Astrocyte (in vitro differentiated cells and primary cell): ENCODE results near the gene EYS. TPM values are rescaled to one million over a fixed set of nuclear protein-coding genes. Genes with fewer than 3 reads are reported as not detected.

Experiments used
- DNase-seq: peaks from one replicate; pipeline ENCODE4 v3.0.0-alpha.2; 2010; ENCODE audit warnings: low read depth
- FAIRE-seq: peaks from 2 replicates; lab custom pipeline; 2011; peaks lifted over from hg19 to GRCh38; lab: Jason Lieb, UNC
- H2AFZ ChIP-seq: 2 replicates; pipeline ENCODE4 v1.6.0; 2012; ENCODE audit warnings: low read depth, low read length, inconsistent platforms
- H3K27ac ChIP-seq: 2 replicates; pipeline ENCODE4 v1.5.1; 2011; ENCODE audit warnings: low read depth, low read length, inconsistent platforms
- H3K27me3 ChIP-seq: 2 replicates; pipeline ENCODE4 v1.6.0; 2011; ENCODE audit warnings: low read length, inconsistent platforms; ENCODE audit not compliant: insufficient read depth
- H3K36me3 ChIP-seq: 2 replicates; pipeline ENCODE4 v1.5.1; 2011; ENCODE audit warnings: low read length, inconsistent platforms; ENCODE audit not compliant: insufficient read depth
- H3K4me1 ChIP-seq: 2 replicates; pipeline ENCODE4 v1.5.1; 2011; ENCODE audit warnings: low read length, inconsistent platforms; ENCODE audit not compliant: insufficient read depth
- H3K4me2 ChIP-seq: 2 replicates; pipeline ENCODE4 v1.6.0; 2012; ENCODE audit warnings: low read length, inconsistent platforms
- H3K4me3 ChIP-seq: 2 replicates; pipeline ENCODE4 v1.5.1; 2011; ENCODE audit warnings: low read depth, mild to moderate bottlenecking, low read length, inconsistent platforms; ENCODE audit not compliant: insufficient read depth
- H3K79me2 ChIP-seq: 2 replicates; pipeline ENCODE4 v1.6.0; 2012; ENCODE audit warnings: mild to moderate bottlenecking, low read length, inconsistent platforms; ENCODE audit not compliant: insufficient read depth
- H3K9ac ChIP-seq: 2 replicates; pipeline ENCODE4 v1.6.0; 2012; ENCODE audit warnings: mild to moderate bottlenecking, low read length, inconsistent platforms
- H3K9me3 ChIP-seq: 2 replicates; pipeline ENCODE4 v1.5.1; 2012; ENCODE audit warnings: low read depth, mild to moderate bottlenecking, low read length, inconsistent platforms; ENCODE audit not compliant: insufficient read depth
- H4K20me1 ChIP-seq: 2 replicates; pipeline ENCODE4 v1.6.0; 2012; ENCODE audit warnings: low read length, inconsistent platforms; ENCODE audit not compliant: insufficient read depth
- H3K27ac Mint-ChIP-seq: one replicate; pipeline ENCODE4 v1.8.0; 2021; ENCODE audit warnings: mild to moderate bottlenecking, mixed read lengths; ENCODE audit not compliant: unreplicated experiment
- H3K27me3 Mint-ChIP-seq: one replicate; pipeline ENCODE4 v1.8.0; 2021; ENCODE audit warnings: low read depth, mixed read lengths; ENCODE audit not compliant: unreplicated experiment
- H3K36me3 Mint-ChIP-seq: one replicate; pipeline ENCODE4 v1.8.0; 2021; ENCODE audit warnings: low read depth, mixed read lengths; ENCODE audit not compliant: unreplicated experiment
- H3K4me1 Mint-ChIP-seq: one replicate; pipeline ENCODE4 v1.8.0; 2021; ENCODE audit warnings: low read depth, mixed read lengths; ENCODE audit not compliant: unreplicated experiment
- H3K4me3 Mint-ChIP-seq: one replicate; pipeline ENCODE4 v1.8.0; 2021; ENCODE audit warnings: mild to moderate bottlenecking, moderate library complexity, mixed read lengths; ENCODE audit not compliant: unreplicated experiment
- H3K9me3 Mint-ChIP-seq: one replicate; pipeline ENCODE4 v1.8.0; 2021; ENCODE audit warnings: mild to moderate bottlenecking, mixed read lengths; ENCODE audit not compliant: unreplicated experiment
- CTCF ChIP-seq: IDR thresholded peaks from 2 replicates; pipeline ENCODE4 v1.5.1; 2011; ENCODE audit warnings: low read depth, mild to moderate bottlenecking, inconsistent platforms, low read length, moderate library complexity; ENCODE audit not compliant: insufficient read depth
- EZH2 ChIP-seq: IDR thresholded peaks from 2 replicates; pipeline ENCODE4 v1.6.1; 2012; ENCODE audit warnings: mild to moderate bottlenecking, low read length, inconsistent platforms; ENCODE audit not compliant: insufficient read depth
- total RNA-seq: library from RNA; stranded (reverse); gene quantifications from 2 replicates; pipeline ENCODE4 v1.2.1, GENCODE V29; 2021

Gene EYS
- total RNA-seq, 1 donor from 2014 or later = 0.16 TPM

- H3K9me3 Mint-ChIP-seq = no peaks in the 10 kb centered on the region
- no peak overlapping the region for H3K27ac Mint-ChIP-seq
- Histone ChIP-seq H3K27ac (no peak overlapping the region), H3K9ac (no peak overlapping the region), H3K79me2 (no peaks in the 10 kb centered on the region), H3K27me3 (no peaks in the 10 kb centered on the region), H3K4me3 (no peak overlapping the region), H2AFZ (no peak overlapping the region), H3K4me1 (peaks cover 15% of the 10 kb centered on the region), H4K20me1 (no peaks in the 10 kb centered on the region), H3K36me3 (no peaks in the 10 kb centered on the region), H3K4me2 (no peak overlapping the region), H3K9me3 (no peaks in the 10 kb centered on the region)
- FAIRE-seq = no peak
- H3K27me3 Mint-ChIP-seq = no peaks in the 10 kb centered on the region
- no peak overlapping the region for H3K4me3 Mint-ChIP-seq
- H3K36me3 Mint-ChIP-seq = no peaks in the 10 kb centered on the region
- TF ChIP-seq CTCF = no peak
- no peak for TF ChIP-seq EZH2
- H3K4me1 Mint-ChIP-seq = peaks cover 29% of the 10 kb centered on the region
- DNase-seq = no peak
Measured at GRCh38 chr6:64516393-64516792, 1190.6 kb downstream of the EYS start.

- no peak overlapping the region for H3K27ac Mint-ChIP-seq
- DNase-seq (no peak), FAIRE-seq (no peak)
- no peak for TF ChIP-seq CTCF
- no peak for TF ChIP-seq EZH2
- H3K9me3 ChIP-seq = no peaks in the 10 kb centered on the region
- peaks cover 8% of the 10 kb centered on the region for H3K4me1 Mint-ChIP-seq
- no peaks in the 10 kb centered on the region for H3K27me3 ChIP-seq
- no peaks in the 10 kb centered on the region for H3K36me3 ChIP-seq
- no peak overlapping the region for H3K27ac ChIP-seq
- no peaks in the 10 kb centered on the region for H4K20me1 ChIP-seq
- no peak overlapping the region for H3K4me2 ChIP-seq
- H3K4me3 Mint-ChIP-seq = no peak overlapping the region
- no peaks in the 10 kb centered on the region for H3K9me3 Mint-ChIP-seq
- no peaks in the 10 kb centered on the region for H3K79me2 ChIP-seq
- no peaks in the 10 kb centered on the region for H3K36me3 Mint-ChIP-seq
- no peaks in the 10 kb centered on the region for H3K4me1 ChIP-seq
- H2AFZ ChIP-seq = no peak overlapping the region
- no peak overlapping the region for H3K9ac ChIP-seq
- no peaks in the 10 kb centered on the region for H3K27me3 Mint-ChIP-seq
- no peak overlapping the region for H3K4me3 ChIP-seq
Measured at GRCh38 chr6:64507661-64508060, 1199.4 kb downstream of the EYS start.

- no peak overlapping the region for H3K27ac ChIP-seq
- DNase-seq = no peak
- no peak for TF ChIP-seq EZH2
- peak; percentile 26 for TF ChIP-seq CTCF
- no peaks in the 10 kb centered on the region for H3K27me3 ChIP-seq
- Mint-ChIP-seq H3K27ac (no peak overlapping the region), H3K36me3 (no peaks in the 10 kb centered on the region), H3K4me3 (no peak overlapping the region), H3K27me3 (no peaks in the 10 kb centered on the region), H3K4me1 (peaks cover 8% of the 10 kb centered on the region), H3K9me3 (no peaks in the 10 kb centered on the region)
- H3K9ac ChIP-seq = no peak overlapping the region
- H3K36me3 ChIP-seq = no peaks in the 10 kb centered on the region
- H3K4me1 ChIP-seq = no peaks in the 10 kb centered on the region
- no peak overlapping the region for H2AFZ ChIP-seq
- no peaks in the 10 kb centered on the region for H3K9me3 ChIP-seq
- H3K79me2 ChIP-seq = no peaks in the 10 kb centered on the region
- H4K20me1 ChIP-seq = no peaks in the 10 kb centered on the region
- no peak for FAIRE-seq
- no peak overlapping the region for H3K4me3 ChIP-seq
- H3K4me2 ChIP-seq = no peak overlapping the region
Measured at GRCh38 chr6:64505312-64505711, 1201.7 kb downstream of the EYS start.
